Tibial artery (tissue), 4 donors: ENCODE data around the gene LRIG1.

ENCODE experiments used
- DNase-seq, 2 donors: peaks; one replicate each; pipeline ENCODE4 v3.0.0-alpha.2; 2019
- H3K27ac ChIP-seq, 2 donors: fragments of 200-600 bp; sonication (generic) in 1 of 2; 1 replicate in 1 of 2; 2 replicates in 1 of 2; pipeline ENCODE4 v1.5.1; 2018 to 2019; ENCODE audit warnings: mild to moderate bottlenecking in 1 of 2
- H3K27me3 ChIP-seq, 2 donors: fragments of 200-600 bp; sonication (generic) in 1 of 2; one replicate each; pipeline versions ENCODE4 v1.5.1 to v1.6.0; 2016 to 2019
- H3K36me3 ChIP-seq, 3 donors: fragments of 200-600 bp; sonication (generic) in 2 of 3; one replicate each; pipeline ENCODE4 v1.5.1; 2016 to 2019; ENCODE audit warnings: mild to moderate bottlenecking in 2 of 3
- H3K4me1 ChIP-seq, 4 donors: fragments of 200-600 bp; sonication (generic) in 2 of 4; 1 replicate in 3 of 4; 2 replicates in 1 of 4; pipeline ENCODE4 v1.5.1; 2016 to 2019
- H3K4me3 ChIP-seq, 2 donors: fragments of 200-600 bp; sonication (generic) in 1 of 2; 1 replicate in 1 of 2; 2 replicates in 1 of 2; pipeline ENCODE4 v1.5.1; 2018 to 2019; ENCODE audit warnings: mild to moderate bottlenecking in 2 of 2
- H3K9me3 ChIP-seq, 3 donors: fragments of 200-600 bp; sonication (generic) in 1 of 3; one replicate each; pipeline ENCODE4 v1.5.1; 2016 to 2019
- CTCF ChIP-seq, 2 experiments: fragments of 200-600 bp in 1 of 2; fragments of 450-650 bp in 1 of 2; IDR thresholded peaks; one replicate each; pipeline ENCODE4 v1.5.1; 2017 to 2019; ENCODE audit warnings: antibody characterized with exemption in 2 of 2, mild to moderate bottlenecking in 1 of 2, moderate library complexity in 1 of 2
- intact Hi-C: fragments of 100-400 bp; cut with DNase I; formaldehyde crosslinking; loops from one replicate; pipeline ENCODE4 v1.15.0; 2023; ENCODE audit warnings: low total_unique reads

The LRIG1 gene

GRCh38 chr3:66486646-66487045 is 14.2 kb downstream of the LRIG1 start:
- intact Hi-C loops, result no loop called here
- H3K27me3 ChIP-seq, result no peaks in the 10 kb centered on the region
- no peaks in the 10 kb centered on the region for H3K9me3 ChIP-seq
- no peak for TF ChIP-seq CTCF (IDR thresholded peaks at IDR 0.05)
- H3K4me1 ChIP-seq, result peaks cover 0 to 100% (median 78%) of the 10 kb centered on the region in 4 donors
- peak overlapping the region in 1 of 2 donors; percentile 26 for H3K4me3 ChIP-seq
- H3K27ac ChIP-seq, result peak overlapping the region; percentile 91 to 99
- no peaks in the 10 kb centered on the region for H3K36me3 ChIP-seq
- no peak for DNase-seq

- Histone ChIP-seq H3K27ac (peak overlapping the region; percentile 91 to 99), H3K9me3 (no peaks in the 10 kb centered on the region), H3K36me3 (no peaks in the 10 kb centered on the region), H3K27me3 (no peaks in the 10 kb centered on the region), H3K4me1 (peaks cover 0 to 100% (median 80%) of the 10 kb centered on the region in 4 donors), H3K4me3 (no peak overlapping the region)
- no peak for DNase-seq
- intact Hi-C loops, result no loop called here
- TF ChIP-seq CTCF (IDR thresholded peaks at IDR 0.05), result no peak
Observed at GRCh38 chr3:66486202-66486601, 14.6 kb downstream of the LRIG1 start.

- H3K4me3 ChIP-seq, result no peak overlapping the region
- intact Hi-C loops, result no loop called here
- peaks cover 0 to 100% (median 80%) of the 10 kb centered on the region in 4 donors for H3K4me1 ChIP-seq
- peak overlapping the region; percentile 91 to 99 for H3K27ac ChIP-seq
- H3K9me3 ChIP-seq, result no peaks in the 10 kb centered on the region
- H3K27me3 ChIP-seq, result no peaks in the 10 kb centered on the region
- no peak for TF ChIP-seq CTCF (IDR thresholded peaks at IDR 0.05)
- H3K36me3 ChIP-seq, result no peaks in the 10 kb centered on the region
- DNase-seq, result peak; percentile 33 to 78
Observed at GRCh38 chr3:66485291-66485968, 15.4 kb downstream of the LRIG1 start.

GRCh38 chr3:66484106-66484844 is 16.5 kb downstream of the LRIG1 start:
- H3K4me1 ChIP-seq, result peaks cover 0 to 100% (median 82%) of the 10 kb centered on the region in 4 donors
- DNase-seq, result no peak
- intact Hi-C loops, result no loop called here
- H3K27ac ChIP-seq, result peak overlapping the region; percentile 91 to 99
- H3K27me3 ChIP-seq, result no peaks in the 10 kb centered on the region
- no peak overlapping the region for H3K4me3 ChIP-seq
- no peak for TF ChIP-seq CTCF (IDR thresholded peaks at IDR 0.05)
- no peaks in the 10 kb centered on the region for H3K9me3 ChIP-seq
- H3K36me3 ChIP-seq, result no peaks in the 10 kb centered on the region

- Histone ChIP-seq H3K9me3 (no peaks in the 10 kb centered on the region), H3K4me1 (peaks cover 0 to 100% (median 85%) of the 10 kb centered on the region in 4 donors), H3K36me3 (no peaks in the 10 kb centered on the region), H3K4me3 (peak overlapping the region; percentile 4 to 25), H3K27me3 (no peaks in the 10 kb centered on the region), H3K27ac (peak overlapping the region; percentile 91 to 99)
- TF ChIP-seq CTCF (IDR thresholded peaks at IDR 0.05), result no peak
- intact Hi-C loops, result no loop called here
- peak; percentile 51 to 81 for DNase-seq
Observed at GRCh38 chr3:66483409-66483906, 17.4 kb downstream of the LRIG1 start.
